Astrocyte (in vitro differentiated cells and primary cell): ENCODE measurements around the gene GRIK5.

Experiments used
- EZH2 ChIP-seq: IDR thresholded peaks from 2 replicates; pipeline ENCODE4 v1.6.1; 2012; ENCODE audit warnings: mild to moderate bottlenecking, low read length, inconsistent platforms; ENCODE audit not compliant: insufficient read depth
- TF ChIP-seq, protein P1 (sequence below): IDR thresholded peaks from 2 replicates; pipeline ENCODE4 v1.5.1; 2011; ENCODE audit warnings: low read depth, mild to moderate bottlenecking, inconsistent platforms, low read length, moderate library complexity; ENCODE audit not compliant: insufficient read depth

- TF ChIP-seq, protein P1, sequence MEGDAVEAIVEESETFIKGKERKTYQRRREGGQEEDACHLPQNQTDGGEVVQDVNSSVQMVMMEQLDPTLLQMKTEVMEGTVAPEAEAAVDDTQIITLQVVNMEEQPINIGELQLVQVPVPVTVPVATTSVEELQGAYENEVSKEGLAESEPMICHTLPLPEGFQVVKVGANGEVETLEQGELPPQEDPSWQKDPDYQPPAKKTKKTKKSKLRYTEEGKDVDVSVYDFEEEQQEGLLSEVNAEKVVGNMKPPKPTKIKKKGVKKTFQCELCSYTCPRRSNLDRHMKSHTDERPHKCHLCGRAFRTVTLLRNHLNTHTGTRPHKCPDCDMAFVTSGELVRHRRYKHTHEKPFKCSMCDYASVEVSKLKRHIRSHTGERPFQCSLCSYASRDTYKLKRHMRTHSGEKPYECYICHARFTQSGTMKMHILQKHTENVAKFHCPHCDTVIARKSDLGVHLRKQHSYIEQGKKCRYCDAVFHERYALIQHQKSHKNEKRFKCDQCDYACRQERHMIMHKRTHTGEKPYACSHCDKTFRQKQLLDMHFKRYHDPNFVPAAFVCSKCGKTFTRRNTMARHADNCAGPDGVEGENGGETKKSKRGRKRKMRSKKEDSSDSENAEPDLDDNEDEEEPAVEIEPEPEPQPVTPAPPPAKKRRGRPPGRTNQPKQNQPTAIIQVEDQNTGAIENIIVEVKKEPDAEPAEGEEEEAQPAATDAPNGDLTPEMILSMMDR = no peak
- TF ChIP-seq EZH2 = no peak
These were observed 25.3 kb upstream of the GRIK5 start for GRCh38 chr19:42095142-42095813.
